H1 (cell line): ENCODE results near the gene UNC5B. TPM values are rescaled to one million over a fixed set of nuclear protein-coding genes. Genes with fewer than 3 reads are reported as not detected.

Source experiments
- CTCF ChIA-PET: fragments of 300-600 bp; sonication (Branson Sonifier 250); formaldehyde crosslinking; loops from one replicate; lab custom pipeline; 2021; ENCODE audit not compliant: partially characterized antibody; lab: Charles Lee
- POLR2A ChIA-PET: fragments of 300-600 bp; sonication (Branson Sonifier 250); formaldehyde crosslinking; loops from one replicate; lab custom pipeline; 2021; ENCODE audit warnings: inconsistent platforms; ENCODE audit not compliant: partially characterized antibody; lab: Charles Lee
- DNase-seq, 2 experiments: peaks; one replicate each; pipeline versions ENCODE4 v3.0.0 to v3.0.0-alpha.2; 2010 to 2022; ENCODE audit warnings: low spot score in 2 of 2, low read depth in 1 of 2, mixed read lengths in 1 of 2
- FAIRE-seq: peaks from 2 replicates; lab custom pipeline; 2011; peaks lifted over from hg19 to GRCh38; lab: Jason Lieb, UNC
- H2AFZ ChIP-seq: 2 replicates; pipeline ENCODE4 v1.8.1; 2012; ENCODE audit warnings: low read length, inconsistent platforms
- H2AK5ac ChIP-seq: 2 replicates; pipeline ENCODE4 v1.6.1; 2013; ENCODE audit warnings: low read depth, low read length
- H2BK120ac ChIP-seq: replicated peaks from 2 replicates; pipeline ENCODE3; 2013; ENCODE audit warnings: low read depth, low read length, inconsistent platforms
- H2BK12ac ChIP-seq: 2 replicates; pipeline ENCODE4 v1.6.1; 2013; ENCODE audit warnings: low read depth, low read length
- H2BK15ac ChIP-seq: 2 replicates; pipeline ENCODE4 v1.6.1; 2013; ENCODE audit warnings: low read length
- H2BK20ac ChIP-seq: 2 replicates; pipeline ENCODE4 v1.6.1; 2013; ENCODE audit warnings: low read length
- H2BK5ac ChIP-seq: 2 replicates; pipeline ENCODE4 v1.6.1; 2013; ENCODE audit warnings: low read depth, low read length
- H3K14ac ChIP-seq: 2 replicates; pipeline ENCODE4 v1.6.1; 2013; ENCODE audit warnings: inconsistent platforms; ENCODE audit not compliant: insufficient read length
- H3K18ac ChIP-seq: 2 replicates; pipeline ENCODE4 v1.6.1; 2013; ENCODE audit warnings: low read length; ENCODE audit errors: extremely low read depth
- H3K23ac ChIP-seq: 2 replicates; pipeline ENCODE4 v1.6.1; 2013; ENCODE audit warnings: inconsistent platforms; ENCODE audit not compliant: insufficient read length
- H3K23me2 ChIP-seq: 2 replicates; pipeline ENCODE4 v1.6.1; 2013; ENCODE audit warnings: low read depth, low read length
- H3K27ac ChIP-seq: 2 replicates; pipeline ENCODE4 v1.6.1; 2011; ENCODE audit warnings: low read depth, low read length, inconsistent platforms
- H3K27me3 ChIP-seq, 4 experiments: replicated peaks in 1 of 4; 1 replicate in 1 of 4; 2 replicates in 3 of 4; pipeline versions ENCODE4 v1.6.1 to v1.8.1; 2011 to 2013; ENCODE audit warnings: low read length in 3 of 4, mild to moderate bottlenecking in 3 of 4, inconsistent platforms in 2 of 4, mixed read lengths in 2 of 4, moderate library complexity in 1 of 4; ENCODE audit not compliant: control insufficient read depth in 3 of 4, insufficient read depth in 3 of 4; ENCODE audit errors: extremely low read depth in 1 of 4
- H3K36me3 ChIP-seq, 4 experiments: 2 replicates each; pipeline versions ENCODE4 v1.6.1 to v1.8.1; 2011 to 2013; ENCODE audit warnings: mild to moderate bottlenecking in 4 of 4, low read length in 3 of 4, moderate library complexity in 2 of 4, control low read depth in 1 of 4, inconsistent platforms in 1 of 4; ENCODE audit not compliant: insufficient read depth in 4 of 4, control insufficient read depth in 2 of 4
- H3K4ac ChIP-seq: replicated peaks from 2 replicates; pipeline ENCODE3; 2013; ENCODE audit warnings: low read length, low read depth, mixed read lengths, inconsistent platforms; ENCODE audit not compliant: insufficient read length
- H3K4me1 ChIP-seq, 4 experiments: replicated peaks in 1 of 4; 1 replicate in 1 of 4; 2 replicates in 3 of 4; pipeline versions ENCODE4 v1.6.1 to v1.8.1; 2011 to 2013; ENCODE audit warnings: low read length in 3 of 4, inconsistent platforms in 2 of 4, mixed read lengths in 1 of 4; ENCODE audit not compliant: insufficient read depth in 4 of 4, control insufficient read depth in 3 of 4
- H3K4me2 ChIP-seq, 2 experiments: 2 replicates each; pipeline versions ENCODE4 v1.6.1 to v1.8.1; 2011 to 2013; ENCODE audit warnings: low read depth in 2 of 2, low read length in 2 of 2, control low read depth in 1 of 2, inconsistent platforms in 1 of 2, mild to moderate bottlenecking in 1 of 2; ENCODE audit not compliant: insufficient read depth in 1 of 2
- H3K4me3 ChIP-seq, 4 experiments: fragments of 200-600, 300-600 bp in 1 of 4; sonication (generic), shearing (Covaris generic), sonication (Bioruptor Twin) in 1 of 4; 2 replicates each; pipeline versions ENCODE4 v1.5.1 to v1.8.1; 2011 to 2016; ENCODE audit warnings: low read length in 4 of 4, low read depth in 3 of 4, control low read depth in 2 of 4, inconsistent platforms in 2 of 4, mild to moderate bottlenecking in 2 of 4, mixed read lengths in 1 of 4, moderate library complexity in 1 of 4; ENCODE audit not compliant: insufficient read depth in 2 of 4; ENCODE audit errors: extremely low read depth in 1 of 4
- H3K56ac ChIP-seq: replicated peaks from 2 replicates; pipeline ENCODE3; 2013; ENCODE audit warnings: low read depth, mild to moderate bottlenecking, mixed read lengths, low read length, inconsistent platforms; ENCODE audit not compliant: insufficient read length
- H3K79me1 ChIP-seq: 2 replicates; pipeline ENCODE4 v1.6.1; 2013; ENCODE audit warnings: low read depth, low read length, control low read depth
- H3K79me2 ChIP-seq, 2 experiments: 2 replicates each; pipeline versions ENCODE4 v1.6.1 to v1.8.1; 2012 to 2013; ENCODE audit warnings: low read length in 2 of 2, mild to moderate bottlenecking in 2 of 2, inconsistent platforms in 1 of 2; ENCODE audit not compliant: insufficient read depth in 2 of 2, control insufficient read depth in 1 of 2
- H3K9ac ChIP-seq, 4 experiments: replicated peaks in 1 of 4; 1 replicate in 1 of 4; 2 replicates in 3 of 4; pipeline versions ENCODE4 v1.6.1 to v1.8.1; 2011 to 2013; ENCODE audit warnings: low read depth in 3 of 4, low read length in 3 of 4, control low read depth in 2 of 4, mild to moderate bottlenecking in 2 of 4, moderate library complexity in 2 of 4, inconsistent platforms in 1 of 4; ENCODE audit errors: extremely low read depth in 1 of 4
- H3K9me3 ChIP-seq, 2 experiments: 2 replicates each; pipeline versions ENCODE4 v1.6.1 to v1.8.1; 2012 to 2013; ENCODE audit warnings: mild to moderate bottlenecking in 2 of 2, moderate library complexity in 2 of 2, control low read depth in 1 of 2, inconsistent platforms in 1 of 2, low read depth in 1 of 2, low read length in 1 of 2, mixed read lengths in 1 of 2; ENCODE audit not compliant: insufficient read depth in 2 of 2
- H4K20me1 ChIP-seq, 2 experiments: replicated peaks in 1 of 2; 2 replicates each; pipeline versions ENCODE3 to v1.8.1; 2011 to 2013; ENCODE audit warnings: inconsistent platforms in 2 of 2, low read length in 2 of 2, mild to moderate bottlenecking in 1 of 2; ENCODE audit not compliant: insufficient read depth in 2 of 2, control insufficient read depth in 1 of 2
- H4K5ac ChIP-seq: 2 replicates; pipeline ENCODE4 v1.6.1; 2013; ENCODE audit warnings: low read length, low read depth, mixed read lengths, inconsistent platforms; ENCODE audit not compliant: insufficient read length
- H4K8ac ChIP-seq: 2 replicates; pipeline ENCODE4 v1.8.0; 2013; ENCODE audit warnings: mild to moderate bottlenecking, moderate library complexity, low read length, inconsistent platforms; ENCODE audit not compliant: insufficient read depth; ENCODE audit errors: extremely low read depth
- H4K91ac ChIP-seq: replicated peaks from 2 replicates; pipeline ENCODE3; 2013; ENCODE audit warnings: low read length, mixed read lengths, inconsistent platforms; ENCODE audit not compliant: insufficient read length
- BCL11A ChIP-seq, 2 experiments: IDR thresholded peaks; one replicate each; pipeline ENCODE4 v1.6.1; 2011; ENCODE audit warnings: low read depth in 2 of 2, low read length in 2 of 2, mild to moderate bottlenecking in 2 of 2
- CBX5 ChIP-seq: fragments of 300-800, 300-1000 bp; sonication (generic); IDR thresholded peaks from 2 replicates; pipeline ENCODE4 v1.7.1; 2016; ENCODE audit warnings: antibody characterized with exemption, low read length, low read depth
- CBX8 ChIP-seq: fragments of 300-800, 300-1000 bp; sonication (generic); IDR thresholded peaks from 2 replicates; pipeline ENCODE4 v1.7.1; 2016; ENCODE audit warnings: low read depth, low read length, borderline replicate concordance
- CTBP2 ChIP-seq: IDR thresholded peaks from 2 replicates; pipeline ENCODE4 v1.7.0; 2011; ENCODE audit warnings: borderline replicate concordance, mild to moderate bottlenecking, moderate library complexity, mixed read lengths, low read length; ENCODE audit not compliant: insufficient read depth, insufficient read length
- KDM1A ChIP-seq: fragments of 200-600, 300-600 bp; sonication (generic); IDR thresholded peaks from 2 replicates; pipeline ENCODE4 v1.7.1; 2016; ENCODE audit warnings: mild to moderate bottlenecking, low read length, borderline replicate concordance
- RXRA ChIP-seq: IDR thresholded peaks from 2 replicates; pipeline ENCODE4 v1.6.1; 2011; ENCODE audit warnings: low read depth, mild to moderate bottlenecking, low read length, moderate library complexity; ENCODE audit not compliant: insufficient read depth
- SRF ChIP-seq: IDR thresholded peaks from 2 replicates; pipeline ENCODE4 v1.6.1; 2011; ENCODE audit warnings: mild to moderate bottlenecking, low read depth, low read length, moderate library complexity
- SUZ12 ChIP-seq: fragments of 200-600 bp; sonication (generic); IDR thresholded peaks from 2 replicates; pipeline ENCODE4 v1.6.1; 2012; ENCODE audit warnings: mild to moderate bottlenecking, inconsistent platforms, low read length, moderate library complexity, mixed read lengths
- TAF7 ChIP-seq: optimal IDR thresholded peaks from 2 replicates; pipeline ENCODE3; 2011; ENCODE audit warnings: low read depth, mild to moderate bottlenecking, inconsistent platforms, low read length, moderate library complexity, borderline replicate concordance
- WGBS, 2 experiments: shearing (Covaris generic) in 1 of 2; methylation state at CpG; one replicate each; pipeline versions ENCODE4 v1.1.6 to v1.1.7; 2013 to 2015; ENCODE audit warnings: low lambda C conversion rate in 2 of 2, mixed read lengths in 2 of 2, inconsistent platforms in 1 of 2, low coverage in 1 of 2, missing lambda C conversion rate in 1 of 2; ENCODE audit not compliant: insufficient replicate concordance in 2 of 2, insufficient coverage in 1 of 2, insufficient read length in 1 of 2; ENCODE audit errors: extremely low coverage in 1 of 2, missing lambda C conversion rate in 1 of 2; 5-methylcytosine and 5-hydroxymethylcytosine counted together
- polyA plus RNA-seq, 7 experiments: library from polyadenylated mRNA; depleted of rRNA in 3 of 7; stranded (reverse) in 5 of 7; unstranded in 2 of 7; fragments of >200 nt in 5 of 7; fragments of 200-250 nt in 2 of 7; gene quantifications; 1 replicate in 5 of 7; 2 replicates in 1 of 7; 4 replicates in 1 of 7; pipeline versions ENCODE4 v1.2.1 to v1.2.3, GENCODE V29; 2011 to 2013; ENCODE audit warnings: missing spikeins in 2 of 7, mixed read lengths in 2 of 7
- total RNA-seq: library from RNA; stranded (reverse); fragmentation: NEBNext Ultra II Directional; extraction: Animal tissue kit (Norgen Biotek cat#: 25700); gene quantifications from 2 replicates; pipeline ENCODE4 v1.2.1, GENCODE V29; 2021
- TF ChIP-seq, protein P1 (sequence below): IDR thresholded peaks from 2 replicates; pipeline ENCODE4 v1.6.1; 2011; ENCODE audit warnings: low read depth, mild to moderate bottlenecking, low read length; ENCODE audit not compliant: insufficient read depth

The UNC5B gene
- total and polyA plus RNA-seq, 2 of the 8 experiments (the other 6 are each of a cell fraction or from before 2014, with no cell fraction given), result 27.9 to 31.8 TPM

GRCh38 chr10:71308985-71309384 lies 96.6 kb downstream of the UNC5B start:
- Histone ChIP-seq H3K23me2 (no peaks in the 10 kb centered on the region), H3K4me2 (no peak overlapping the region), H3K27ac (no peak overlapping the region), H2BK15ac (no peak overlapping the region), H2AK5ac (no peak overlapping the region)
- TF ChIP-seq CTBP2 (no peak), SRF (no peak), CBX5 (no peak), CBX8 (no peak), KDM1A (no peak), TAF7 (no peak), RXRA (no peak), BCL11A (IDR thresholded peaks at IDR 0.05; ENCODE audit: low read depth in 2 of 2, low read length in 2 of 2) (no peak), SUZ12 (no peak)
- TF ChIP-seq, protein P1, sequence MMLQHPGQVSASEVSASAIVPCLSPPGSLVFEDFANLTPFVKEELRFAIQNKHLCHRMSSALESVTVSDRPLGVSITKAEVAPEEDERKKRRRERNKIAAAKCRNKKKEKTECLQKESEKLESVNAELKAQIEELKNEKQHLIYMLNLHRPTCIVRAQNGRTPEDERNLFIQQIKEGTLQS, result no peak
- TF ChIP-seq, all 59 proteins: peak for 0
- no peak overlapping the region for H3K23ac ChIP-seq
- DNase-seq (no peak), FAIRE-seq (no peak)
- no peak overlapping the region for H2AFZ ChIP-seq
- no peak overlapping the region for H2BK12ac ChIP-seq
- no peak overlapping the region for H4K91ac ChIP-seq
- no peak overlapping the region for H3K18ac ChIP-seq
- H4K20me1 ChIP-seq, result no peaks in the 10 kb centered on the region
- no peak overlapping the region for H2BK120ac ChIP-seq
- H3K4me1 ChIP-seq, result no peaks in the 10 kb centered on the region
- no peak overlapping the region for H4K5ac ChIP-seq
- no peaks in the 10 kb centered on the region for H3K36me3 ChIP-seq
- H3K79me2 ChIP-seq, result no peaks in the 10 kb centered on the region; a peak in 1 of 4 replicates
- no peak overlapping the region for H3K56ac ChIP-seq
- H3K27me3 ChIP-seq, result peaks cover 0 to 12% (median 3%) of the 10 kb centered on the region in 4 experiments; a peak in 4 of 7 replicates
- H2BK5ac ChIP-seq, result no peak overlapping the region
- no peak overlapping the region for H3K4me3 ChIP-seq
- no peak overlapping the region for H4K8ac ChIP-seq
- no peak overlapping the region for H2BK20ac ChIP-seq
- 85% methylated on average over 3 of the region's 3 CpGs; no CpG with 5 or more reads in 1 of the 2 experiments for WGBS, 2 experiments
- no peak overlapping the region for H3K14ac ChIP-seq
- H3K9me3 ChIP-seq, result no peaks in the 10 kb centered on the region
- CTCF ChIA-PET, result interaction anchor here (0.6 to 4.5 kb wide), 11 partner anchors 9 to 931 kb away, joined by 3 to 32 read pairs (median 4); partner anchors contain the start of genes CDH23 and SLC29A3
- no peak overlapping the region for H3K9ac ChIP-seq
- H3K4ac ChIP-seq, result no peak overlapping the region
- POLR2A ChIA-PET, result no interaction called here
- no peaks in the 10 kb centered on the region for H3K79me1 ChIP-seq
